NCI-H2171 treated with DMSO at 0.1 percent for 48 hours (cell line): ENCODE results near the gene CD247.

Experiments used
- DNase-seq: peaks from one replicate; lab custom pipeline; 2025; lab: John Stamatoyannopoulos, UW

CD247 gene

GRCh38 chr1:167488786-167489185 is 29.5 kb downstream of the CD247 start:
- no peak for DNase-seq

- DNase-seq, result no peak
These were observed 30.7 kb downstream of the CD247 start for GRCh38 chr1:167487614-167488013.

- DNase-seq, result no peak
These were observed 32.1 kb downstream of the CD247 start for GRCh38 chr1:167486090-167486824.

GRCh38 chr1:167484726-167485502 is 33.4 kb downstream of the CD247 start:
- no peak for DNase-seq

GRCh38 chr1:167483790-167484189 is 34.5 kb downstream of the CD247 start:
- no peak for DNase-seq

- no peak for DNase-seq
These were observed 36.1 kb downstream of the CD247 start for GRCh38 chr1:167482184-167482583.

GRCh38 chr1:167479331-167479979 is 38.9 kb downstream of the CD247 start:
- DNase-seq, result no peak

GRCh38 chr1:167477986-167478385 is 40.3 kb downstream of the CD247 start:
- DNase-seq, result peak; percentile 38

GRCh38 chr1:167476061-167476460 is 42.3 kb downstream of the CD247 start:
- DNase-seq, result no peak

- no peak for DNase-seq
These were observed 44.1 kb downstream of the CD247 start for GRCh38 chr1:167474191-167474641.

GRCh38 chr1:167473761-167474160 is 44.6 kb downstream of the CD247 start:
- no peak for DNase-seq

- DNase-seq, result no peak
These were observed 45.4 kb downstream of the CD247 start for GRCh38 chr1:167472752-167473521.

GRCh38 chr1:167471568-167471967 is 46.8 kb downstream of the CD247 start:
- DNase-seq, result no peak

GRCh38 chr1:167469280-167469965 is 48.9 kb downstream of the CD247 start:
- DNase-seq, result no peak

GRCh38 chr1:167467752-167468151 is 50.6 kb downstream of the CD247 start:
- DNase-seq, result no peak

GRCh38 chr1:167467126-167467710 is 51.1 kb downstream of the CD247 start:
- no peak for DNase-seq

GRCh38 chr1:167465743-167466142 is 52.6 kb downstream of the CD247 start:
- no peak for DNase-seq

- DNase-seq, result no peak
These were observed 53.3 kb downstream of the CD247 start for GRCh38 chr1:167465018-167465417.

- no peak for DNase-seq
These were observed 54.3 kb downstream of the CD247 start for GRCh38 chr1:167463875-167464575.

- DNase-seq, result no peak
These were observed 55.2 kb downstream of the CD247 start for GRCh38 chr1:167463080-167463479.
